SK-N-MC (cell line): ENCODE results near the gene DDC.

Experiments used
- FOXP2 ChIP-seq: optimal IDR thresholded peaks from 2 replicates; pipeline ENCODE3; 2011; ENCODE audit warnings: mild to moderate bottlenecking, moderate library complexity; ENCODE audit not compliant: insufficient read depth; ENCODE audit errors: extremely low read length, control extremely low read depth
- POLR2AphosphoS5 ChIP-seq: IDR thresholded peaks from 2 replicates; pipeline ENCODE4 v1.6.1; 2012; ENCODE audit warnings: mild to moderate bottlenecking, low read depth, low read length, borderline replicate concordance

- no peak for TF ChIP-seq FOXP2
- no peak for TF ChIP-seq POLR2AphosphoS5
These were observed 25.9 kb upstream of the DDC start for GRCh38 chr7:50591098-50591479.
